Measurements from ENCODE around the gene ZNF415.

The ZNF415 gene

GRCh38 chr19:53160350-53160749 is 27.6 kb upstream of the ZNF415 start:
- H3K36me3 ChIP-seq (ENCODE audit: low read length), result 0 out of 2 replicates have a peak, but pooled peaks cover 4% of the 10 kb centered on the region
- H3K9me2 ChIP-seq (replicated peaks; ENCODE audit: insufficient read depth, low read length), result no peaks in the 10 kb centered on the region
- H3K9ac ChIP-seq (ENCODE audit: low read length), result no peak overlapping the region
- H3F3A ChIP-seq (ENCODE audit: insufficient read depth), result no peaks in the 10 kb centered on the region
- no peak overlapping the region for H3K27ac ChIP-seq (ENCODE audit: low read depth, low read length)
- no peaks in the 10 kb centered on the region for H3K27me3 ChIP-seq (ENCODE audit: low read length)
- peaks cover 20% of the 10 kb centered on the region; the same call in 1 of the 2 replicates for H3K9me3 ChIP-seq (ENCODE audit: insufficient read depth, low read length)
- H3K4me3 ChIP-seq (ENCODE audit: insufficient read depth, low read length, poor library complexity, severe bottlenecking), result no peak overlapping the region
- H3K79me2 ChIP-seq (ENCODE audit: insufficient read depth, low read length), result peaks cover 15% of the 10 kb centered on the region
- TF ChIP-seq EZH2phosphoT487 (conservative IDR thresholded peaks at IDR 0.05; ENCODE audit: low read length), result no peak
- TF ChIP-seq CTCF (IDR thresholded peaks at IDR 0.05; ENCODE audit: insufficient read depth, low read length, poor library complexity, severe bottlenecking), result no peak
- H2AFZ ChIP-seq (ENCODE audit: low read depth, low read length, severe bottlenecking), result no peak overlapping the region
- no peak overlapping the region for H3K4me2 ChIP-seq (ENCODE audit: low read depth, low read length, poor library complexity, severe bottlenecking)
- H4K20me1 ChIP-seq (ENCODE audit: low read depth, low read length), result no peaks in the 10 kb centered on the region

GRCh38 chr19:53158119-53158656 is 25.5 kb upstream of the ZNF415 start:
- Histone ChIP-seq H3K9me3 (ENCODE audit: insufficient read depth, low read length) (peaks cover under 1% of the 10 kb centered on the region; the same call in 1 of the 2 replicates), H3K27ac (ENCODE audit: low read depth, low read length) (peak overlapping the region; percentile 26; the same call in 1 of the 2 replicates), H3K4me3 (ENCODE audit: insufficient read depth, low read length, poor library complexity, severe bottlenecking) (peak overlapping the region; percentile 65), H3K9ac (ENCODE audit: low read length) (peak overlapping the region; percentile 74), H3K36me3 (ENCODE audit: low read length) (peaks cover 5% of the 10 kb centered on the region; the same call in 1 of the 2 replicates), H3K4me2 (ENCODE audit: low read depth, low read length, poor library complexity, severe bottlenecking) (peak overlapping the region; percentile 67), H3F3A (ENCODE audit: insufficient read depth) (no peaks in the 10 kb centered on the region), H3K79me2 (ENCODE audit: insufficient read depth, low read length) (peaks cover 21% of the 10 kb centered on the region), H3K9me2 (replicated peaks; ENCODE audit: insufficient read depth, low read length) (no peaks in the 10 kb centered on the region), H3K27me3 (ENCODE audit: low read length) (no peaks in the 10 kb centered on the region), H4K20me1 (ENCODE audit: low read depth, low read length) (no peaks in the 10 kb centered on the region), H2AFZ (ENCODE audit: low read depth, low read length, severe bottlenecking) (no peak overlapping the region)
- TF ChIP-seq EZH2phosphoT487 (conservative IDR thresholded peaks at IDR 0.05; ENCODE audit: low read length), result no peak
- no peak for TF ChIP-seq CTCF (IDR thresholded peaks at IDR 0.05; ENCODE audit: insufficient read depth, low read length, poor library complexity, severe bottlenecking)

- no peaks in the 10 kb centered on the region for H3F3A ChIP-seq (ENCODE audit: insufficient read depth)
- peak overlapping the region; percentile 67 for H3K4me2 ChIP-seq (ENCODE audit: low read depth, low read length, poor library complexity, severe bottlenecking)
- no peak overlapping the region for H3K27ac ChIP-seq (ENCODE audit: low read depth, low read length)
- H2AFZ ChIP-seq (ENCODE audit: low read depth, low read length, severe bottlenecking), result no peak overlapping the region
- H3K9ac ChIP-seq (ENCODE audit: low read length), result peak overlapping the region; percentile 74
- TF ChIP-seq CTCF (IDR thresholded peaks at IDR 0.05; ENCODE audit: insufficient read depth, low read length, poor library complexity, severe bottlenecking) (no peak), EZH2phosphoT487 (conservative IDR thresholded peaks at IDR 0.05; ENCODE audit: low read length) (no peak)
- no peaks in the 10 kb centered on the region for H3K9me3 ChIP-seq (ENCODE audit: insufficient read depth, low read length)
- no peaks in the 10 kb centered on the region for H3K27me3 ChIP-seq (ENCODE audit: low read length)
- H3K9me2 ChIP-seq (replicated peaks; ENCODE audit: insufficient read depth, low read length), result no peaks in the 10 kb centered on the region
- peaks cover 21% of the 10 kb centered on the region for H3K79me2 ChIP-seq (ENCODE audit: insufficient read depth, low read length)
- H3K36me3 ChIP-seq (ENCODE audit: low read length), result peaks cover 7% of the 10 kb centered on the region; the same call in 1 of the 2 replicates
- no peaks in the 10 kb centered on the region for H4K20me1 ChIP-seq (ENCODE audit: low read depth, low read length)
- peak overlapping the region; percentile 65 for H3K4me3 ChIP-seq (ENCODE audit: insufficient read depth, low read length, poor library complexity, severe bottlenecking)
These were observed 24.9 kb upstream of the ZNF415 start for GRCh38 chr19:53157626-53158025.

Measured in SU-DHL-6 (cell line).